GM23338 (cell line): ENCODE results near the gene AHNAK2. TPM values are rescaled to one million over a fixed set of nuclear protein-coding genes. Genes with fewer than 3 reads are reported as not detected.

Source experiments
- ATAC-seq: fragments of 200-7000 bp; cut with Tn5 transposase; 3 replicates; pipeline ENCODE4 v1.9.1; 2020
- DNase-seq: peaks from one replicate; pipeline ENCODE4 v3.0.0-alpha.2; 2015; ENCODE audit warnings: low spot score
- H2AFZ ChIP-seq: fragments of 200-600 bp; sonication (generic); 2 replicates; pipeline ENCODE4 v1.8.0; 2016; ENCODE audit warnings: antibody characterized with exemption, mild to moderate bottlenecking, moderate library complexity
- H3F3A ChIP-seq: fragments of 200-600 bp; sonication (generic); replicated peaks from 2 replicates; pipeline ENCODE4 v1.8.0; 2017; ENCODE audit warnings: antibody characterized with exemption, mixed run types, low read depth
- H3K27ac ChIP-seq: fragments of 200-600 bp; sonication (generic); 2 replicates; pipeline ENCODE4 v1.6.1; 2016; ENCODE audit warnings: low read depth
- H3K27me3 ChIP-seq: fragments of 200-600 bp; sonication (generic); 2 replicates; pipeline ENCODE4 v1.8.0; 2016; ENCODE audit warnings: mild to moderate bottlenecking, mixed run types, moderate library complexity; ENCODE audit not compliant: insufficient read depth
- H3K36me3 ChIP-seq: fragments of 200-600 bp; sonication (generic); 2 replicates; pipeline ENCODE4 v1.8.0; 2016; ENCODE audit warnings: mild to moderate bottlenecking; ENCODE audit not compliant: insufficient read depth
- H3K4me1 ChIP-seq: fragments of 200-600 bp; sonication (generic); 2 replicates; pipeline ENCODE4 v1.8.0; 2016; ENCODE audit warnings: mild to moderate bottlenecking, moderate library complexity; ENCODE audit not compliant: insufficient read depth
- H3K4me2 ChIP-seq: fragments of 200-600 bp; sonication (generic); 2 replicates; pipeline ENCODE4 v1.7.1; 2017; ENCODE audit warnings: mixed run types
- H3K4me3 ChIP-seq: fragments of 200-600 bp; sonication (generic); 2 replicates; pipeline ENCODE4 v1.6.1; 2016; ENCODE audit warnings: mixed run types
- H3K79me2 ChIP-seq: fragments of 200-600 bp; sonication (generic); replicated peaks from 2 replicates; pipeline ENCODE4 v1.8.0; 2017; ENCODE audit warnings: mild to moderate bottlenecking; ENCODE audit not compliant: insufficient read depth
- H3K9me2 ChIP-seq: fragments of 200-600 bp; sonication (generic); 2 replicates; pipeline ENCODE4 v1.8.0; 2017; ENCODE audit not compliant: insufficient read depth
- H4K20me1 ChIP-seq: fragments of 200-600 bp; sonication (generic); replicated peaks from 2 replicates; pipeline ENCODE4 v1.8.0; 2017; ENCODE audit warnings: mild to moderate bottlenecking; ENCODE audit not compliant: insufficient read depth
- H3K27ac Mint-ChIP-seq: 2 replicates; pipeline ENCODE4 v1.8.0; 2020; ENCODE audit warnings: inconsistent platforms, mild to moderate bottlenecking, moderate library complexity, mixed read lengths
- H3K27me3 Mint-ChIP-seq: 3 replicates; pipeline ENCODE4 v1.8.0; 2022; ENCODE audit warnings: low read depth, mild to moderate bottlenecking, moderate library complexity, mixed read lengths, inconsistent platforms; ENCODE audit not compliant: insufficient read depth, poor library complexity
- H3K36me3 Mint-ChIP-seq: 3 replicates; pipeline ENCODE4 v1.8.0; 2021; ENCODE audit warnings: low read depth, mild to moderate bottlenecking, inconsistent platforms, moderate library complexity, mixed read lengths
- H3K4me1 Mint-ChIP-seq: 3 replicates; pipeline ENCODE4 v1.8.0; 2020; ENCODE audit warnings: mild to moderate bottlenecking, inconsistent platforms, mixed read lengths
- H3K4me3 Mint-ChIP-seq: 3 replicates; pipeline ENCODE4 v1.8.0; 2021; ENCODE audit warnings: moderate library complexity, mild to moderate bottlenecking, inconsistent platforms, mixed read lengths
- H3K9me3 Mint-ChIP-seq: 3 replicates; pipeline ENCODE4 v1.8.0; 2020; ENCODE audit warnings: moderate library complexity, mild to moderate bottlenecking, inconsistent platforms, mixed read lengths
- CREB1 ChIP-seq: fragments of 250-450 bp; sonication (Bioruptor Pico); IDR thresholded peaks from 2 replicates; pipeline ENCODE4 v1.5.0; 2020; ENCODE audit warnings: low read depth, mild to moderate bottlenecking, moderate library complexity
- EZH2 ChIP-seq: fragments of 200-600 bp; sonication (generic); IDR thresholded peaks from one replicate; pipeline ENCODE4 v1.8.0; 2017; ENCODE audit warnings: antibody characterized with exemption, mild to moderate bottlenecking, low read depth; ENCODE audit not compliant: unreplicated experiment
- STAT1 ChIP-seq: IDR thresholded peaks from one replicate; pipeline ENCODE4 v1.6.1; 2016; ENCODE audit warnings: antibody characterized with exemption; ENCODE audit not compliant: unreplicated experiment
- ZNF114 ChIP-seq: fragments of 250-450 bp; sonication (Bioruptor Pico); IDR thresholded peaks from 2 replicates; pipeline ENCODE4 v1.5.0; 2020; ENCODE audit warnings: mild to moderate bottlenecking, moderate library complexity
- polyA plus RNA-seq: library from polyadenylated mRNA; unstranded; fragments of >200 nt; fragmentation: Nextera tagmentation; extraction: Ambion mirVana; gene quantifications from 2 replicates; pipeline ENCODE4 v1.2.1, GENCODE V29; 2016
- total RNA-seq: library from RNA; depleted of rRNA; stranded (reverse); fragments of >200 nt; shearing (Covaris generic); gene quantifications from 2 replicates; pipeline ENCODE4 v1.2.3, GENCODE V29; 2014
- TF ChIP-seq, protein P1 (sequence below): fragments of 250-450 bp; sonication (Bioruptor Pico); IDR thresholded peaks from 2 replicates; pipeline ENCODE4 v1.5.0; 2020; ENCODE audit warnings: mild to moderate bottlenecking, moderate library complexity

Gene AHNAK2
- total and polyA plus RNA-seq, 2 experiments from 2014 or later, result 1.1 to 2.6 TPM

DNA sequence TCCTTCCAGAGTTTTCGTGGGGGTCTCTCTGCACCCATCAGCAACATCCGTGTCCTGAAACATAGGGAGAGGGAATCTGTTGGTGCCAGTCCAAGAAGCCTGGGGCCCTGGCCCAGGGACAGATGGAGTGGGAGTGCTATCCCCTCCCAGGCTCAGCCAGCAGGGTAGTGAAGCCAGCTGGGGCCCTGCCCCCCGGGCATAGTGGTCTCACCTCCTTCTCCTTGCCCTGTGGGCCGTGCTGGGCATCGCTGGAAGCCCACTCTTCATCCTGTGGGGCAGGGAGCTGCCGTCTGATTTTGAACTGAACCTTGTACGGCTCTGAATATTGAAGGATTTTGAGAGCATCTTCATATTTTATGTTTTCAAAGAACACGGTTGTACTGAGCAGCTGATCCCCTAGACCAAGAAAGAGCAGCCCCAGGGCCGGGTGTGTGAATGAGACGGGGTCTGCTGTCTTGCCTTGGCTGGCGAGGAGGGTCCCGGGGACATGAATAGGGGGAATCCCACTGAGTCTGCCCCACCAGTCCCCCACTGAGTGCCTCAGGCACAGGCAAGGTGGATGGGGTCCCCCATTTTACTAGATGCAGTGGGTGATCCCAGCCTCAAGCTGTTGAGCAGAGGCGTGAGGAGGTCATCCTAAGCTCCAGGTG lies 23.3 kb downstream of the AHNAK2 start (continued):
- TF ChIP-seq, protein P1, sequence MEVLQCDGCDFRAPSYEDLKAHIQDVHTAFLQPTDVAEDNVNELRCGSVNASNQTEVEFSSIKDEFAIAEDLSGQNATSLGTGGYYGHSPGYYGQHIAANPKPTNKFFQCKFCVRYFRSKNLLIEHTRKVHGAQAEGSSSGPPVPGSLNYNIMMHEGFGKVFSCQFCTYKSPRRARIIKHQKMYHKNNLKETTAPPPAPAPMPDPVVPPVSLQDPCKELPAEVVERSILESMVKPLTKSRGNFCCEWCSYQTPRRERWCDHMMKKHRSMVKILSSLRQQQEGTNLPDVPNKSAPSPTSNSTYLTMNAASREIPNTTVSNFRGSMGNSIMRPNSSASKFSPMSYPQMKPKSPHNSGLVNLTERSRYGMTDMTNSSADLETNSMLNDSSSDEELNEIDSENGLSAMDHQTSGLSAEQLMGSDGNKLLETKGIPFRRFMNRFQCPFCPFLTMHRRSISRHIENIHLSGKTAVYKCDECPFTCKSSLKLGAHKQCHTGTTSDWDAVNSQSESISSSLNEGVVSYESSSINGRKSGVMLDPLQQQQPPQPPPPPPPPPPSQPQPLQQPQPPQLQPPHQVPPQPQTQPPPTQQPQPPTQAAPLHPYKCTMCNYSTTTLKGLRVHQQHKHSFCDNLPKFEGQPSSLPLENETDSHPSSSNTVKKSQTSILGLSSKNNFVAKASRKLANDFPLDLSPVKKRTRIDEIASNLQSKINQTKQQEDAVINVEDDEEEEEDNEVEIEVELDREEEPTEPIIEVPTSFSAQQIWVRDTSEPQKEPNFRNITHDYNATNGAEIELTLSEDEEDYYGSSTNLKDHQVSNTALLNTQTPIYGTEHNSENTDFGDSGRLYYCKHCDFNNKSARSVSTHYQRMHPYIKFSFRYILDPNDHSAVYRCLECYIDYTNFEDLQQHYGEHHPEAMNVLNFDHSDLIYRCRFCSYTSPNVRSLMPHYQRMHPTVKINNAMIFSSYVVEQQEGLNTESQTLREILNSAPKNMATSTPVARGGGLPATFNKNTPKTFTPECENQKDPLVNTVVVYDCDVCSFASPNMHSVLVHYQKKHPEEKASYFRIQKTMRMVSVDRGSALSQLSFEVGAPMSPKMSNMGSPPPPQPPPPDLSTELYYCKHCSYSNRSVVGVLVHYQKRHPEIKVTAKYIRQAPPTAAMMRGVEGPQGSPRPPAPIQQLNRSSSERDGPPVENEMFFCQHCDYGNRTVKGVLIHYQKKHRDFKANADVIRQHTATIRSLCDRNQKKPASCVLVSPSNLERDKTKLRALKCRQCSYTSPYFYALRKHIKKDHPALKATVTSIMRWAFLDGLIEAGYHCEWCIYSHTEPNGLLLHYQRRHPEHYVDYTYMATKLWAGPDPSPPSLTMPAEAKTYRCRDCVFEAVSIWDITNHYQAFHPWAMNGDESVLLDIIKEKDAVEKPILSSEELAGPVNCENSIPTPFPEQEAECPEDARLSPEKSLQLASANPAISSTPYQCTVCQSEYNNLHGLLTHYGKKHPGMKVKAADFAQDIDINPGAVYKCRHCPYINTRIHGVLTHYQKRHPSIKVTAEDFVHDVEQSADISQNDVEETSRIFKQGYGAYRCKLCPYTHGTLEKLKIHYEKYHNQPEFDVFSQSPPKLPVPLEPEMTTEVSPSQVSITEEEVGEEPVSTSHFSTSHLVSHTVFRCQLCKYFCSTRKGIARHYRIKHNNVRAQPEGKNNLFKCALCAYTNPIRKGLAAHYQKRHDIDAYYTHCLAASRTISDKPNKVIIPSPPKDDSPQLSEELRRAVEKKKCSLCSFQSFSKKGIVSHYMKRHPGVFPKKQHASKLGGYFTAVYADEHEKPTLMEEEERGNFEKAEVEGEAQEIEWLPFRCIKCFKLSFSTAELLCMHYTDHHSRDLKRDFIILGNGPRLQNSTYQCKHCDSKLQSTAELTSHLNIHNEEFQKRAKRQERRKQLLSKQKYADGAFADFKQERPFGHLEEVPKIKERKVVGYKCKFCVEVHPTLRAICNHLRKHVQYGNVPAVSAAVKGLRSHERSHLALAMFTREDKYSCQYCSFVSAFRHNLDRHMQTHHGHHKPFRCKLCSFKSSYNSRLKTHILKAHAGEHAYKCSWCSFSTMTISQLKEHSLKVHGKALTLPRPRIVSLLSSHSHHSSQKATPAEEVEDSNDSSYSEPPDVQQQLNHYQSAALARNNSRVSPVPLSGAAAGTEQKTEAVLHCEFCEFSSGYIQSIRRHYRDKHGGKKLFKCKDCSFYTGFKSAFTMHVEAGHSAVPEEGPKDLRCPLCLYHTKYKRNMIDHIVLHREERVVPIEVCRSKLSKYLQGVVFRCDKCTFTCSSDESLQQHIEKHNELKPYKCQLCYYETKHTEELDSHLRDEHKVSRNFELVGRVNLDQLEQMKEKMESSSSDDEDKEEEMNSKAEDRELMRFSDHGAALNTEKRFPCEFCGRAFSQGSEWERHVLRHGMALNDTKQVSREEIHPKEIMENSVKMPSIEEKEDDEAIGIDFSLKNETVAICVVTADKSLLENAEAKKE (CRISPR knock-in tag), result no peak
- TF ChIP-seq EZH2, result no peak

DNA sequence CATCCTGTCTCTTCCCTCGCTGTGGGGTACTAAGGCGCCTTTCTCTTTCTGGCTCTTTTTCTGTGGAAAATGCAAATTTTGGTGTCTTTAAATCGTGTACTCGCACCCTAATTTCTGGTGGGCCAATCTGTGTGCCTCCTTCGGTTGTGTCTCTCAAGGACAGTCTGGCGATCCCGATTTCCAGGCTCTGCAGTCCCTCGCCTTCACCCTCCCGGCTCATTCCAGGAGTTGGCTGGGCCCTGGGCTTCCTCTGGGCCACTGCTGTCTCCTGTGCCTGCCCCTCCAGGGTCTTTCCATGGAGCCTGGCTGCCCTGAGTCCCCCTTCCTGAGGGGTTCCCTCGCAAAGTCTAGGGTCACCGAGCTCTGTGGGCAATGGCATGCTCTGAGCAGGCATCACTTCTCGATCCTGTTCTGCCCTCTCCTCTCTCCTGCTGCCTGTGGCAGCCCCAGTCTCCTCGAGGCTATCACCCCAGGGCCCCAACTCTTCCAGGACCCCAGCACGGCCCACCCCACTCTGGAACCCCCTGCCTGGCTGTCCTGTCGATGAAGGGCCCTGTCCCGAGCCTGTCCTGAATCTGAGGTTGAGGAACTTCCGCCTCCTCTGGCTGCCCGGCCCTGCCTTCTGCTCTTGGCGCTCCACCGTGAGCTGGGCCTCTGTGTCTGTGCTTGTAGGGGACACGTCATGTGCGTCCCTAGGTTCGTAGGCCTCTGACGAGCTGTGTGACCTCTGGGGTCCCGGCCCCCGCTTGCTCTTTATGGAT lies 24.1 kb downstream of the AHNAK2 start:
- Mint-ChIP-seq H3K27me3 (peaks cover 8% of the 10 kb centered on the region), H3K9me3 (peaks cover 11% of the 10 kb centered on the region), H3K4me1 (no peaks in the 10 kb centered on the region), H3K36me3 (peaks cover 4% of the 10 kb centered on the region; the same call in 2 of the 3 replicates), H3K4me3 (no peak overlapping the region), H3K27ac (no peak overlapping the region)
- TF ChIP-seq STAT1 (no peak), CREB1 (CRISPR knock-in tag) (no peak), ZNF114 (CRISPR knock-in tag) (no peak)
- ATAC-seq (no peak), DNase-seq (no peak)
- H3K79me2 ChIP-seq, result no peaks in the 10 kb centered on the region
- H3F3A ChIP-seq, result no peaks in the 10 kb centered on the region
- no peak overlapping the region for H3K27ac ChIP-seq
- no peak overlapping the region for H3K4me2 ChIP-seq
- no peaks in the 10 kb centered on the region for H3K9me2 ChIP-seq
- H4K20me1 ChIP-seq, result no peaks in the 10 kb centered on the region
- H3K36me3 ChIP-seq, result no peaks in the 10 kb centered on the region
- no peak overlapping the region for H3K4me3 ChIP-seq
- H2AFZ ChIP-seq, result no peak overlapping the region
- no peaks in the 10 kb centered on the region for H3K27me3 ChIP-seq
- H3K4me1 ChIP-seq, result no peaks in the 10 kb centered on the region
